CD14-positive monocyte (primary cell): ENCODE data around the gene FGGY. TPM values are rescaled to one million over a fixed set of nuclear protein-coding genes. Genes with fewer than 3 reads are reported as not detected.

Experiments used
- DNase-seq, 3 donors: peaks; one replicate each; pipeline ENCODE4 v3.0.0-alpha.2; 2011 to 2022
- H2AFZ ChIP-seq: 2 replicates; pipeline ENCODE4 v1.6.0; 2012; ENCODE audit warnings: mild to moderate bottlenecking, low read depth, low read length, inconsistent platforms; ENCODE audit not compliant: insufficient read depth, poor library complexity, severe bottlenecking
- H3K27ac ChIP-seq, 2 donors: 1 replicate in 1 of 2; 2 replicates in 1 of 2; pipeline ENCODE4 v1.5.1; 2012 to 2013; ENCODE audit warnings: low read length in 2 of 2, control low read depth in 1 of 2, inconsistent platforms in 1 of 2, low read depth in 1 of 2, mild to moderate bottlenecking in 1 of 2
- H3K27me3 ChIP-seq, 2 donors: one replicate each; pipeline versions ENCODE4 v1.6.0 to v1.6.1; 2011 to 2013; ENCODE audit warnings: low read length in 2 of 2; ENCODE audit not compliant: control insufficient read depth in 2 of 2, insufficient read depth in 2 of 2
- H3K36me3 ChIP-seq, 2 donors: replicated peaks in 1 of 2; 1 replicate in 1 of 2; 2 replicates in 1 of 2; pipeline versions ENCODE4 v1.5.1 to v1.6.1; 2012 to 2013; ENCODE audit warnings: low read length in 2 of 2, control low read depth in 1 of 2, inconsistent platforms in 1 of 2, mild to moderate bottlenecking in 1 of 2; ENCODE audit not compliant: insufficient read depth in 2 of 2, control insufficient read depth in 1 of 2
- H3K4me1 ChIP-seq, 2 donors: 1 replicate in 1 of 2; 2 replicates in 1 of 2; pipeline versions ENCODE4 v1.5.1 to v1.6.1; 2012 to 2013; ENCODE audit warnings: low read length in 2 of 2, control low read depth in 1 of 2, inconsistent platforms in 1 of 2, mild to moderate bottlenecking in 1 of 2, moderate library complexity in 1 of 2; ENCODE audit not compliant: insufficient read depth in 2 of 2, control insufficient read depth in 1 of 2
- H3K4me2 ChIP-seq: replicated peaks from 2 replicates; pipeline ENCODE3; 2012; ENCODE audit warnings: low read length, moderate library complexity, mild to moderate bottlenecking; ENCODE audit not compliant: poor library complexity, severe bottlenecking; ENCODE audit errors: extremely low read depth
- H3K4me3 ChIP-seq, 3 experiments: fragments of 200-600 bp in 1 of 3; sonication (generic) in 1 of 3; replicated peaks in 1 of 3; 1 replicate in 2 of 3; 2 replicates in 1 of 3; pipeline ENCODE4 v1.5.1; 2011 to 2013; ENCODE audit warnings: low read length in 3 of 3, mild to moderate bottlenecking in 3 of 3, control low read depth in 2 of 3, low read depth in 2 of 3, inconsistent platforms in 1 of 3, moderate library complexity in 1 of 3
- H3K79me2 ChIP-seq: 2 replicates; pipeline ENCODE4 v1.6.0; 2012; ENCODE audit warnings: mild to moderate bottlenecking, control low read depth, inconsistent platforms, low read length, moderate library complexity; ENCODE audit not compliant: insufficient read depth
- H3K9ac ChIP-seq: 2 replicates; pipeline ENCODE4 v1.6.0; 2017; ENCODE audit warnings: low read length, mild to moderate bottlenecking; ENCODE audit not compliant: insufficient read depth, poor library complexity, severe bottlenecking
- H3K9me3 ChIP-seq, 2 donors: replicated peaks in 1 of 2; 1 replicate in 1 of 2; 2 replicates in 1 of 2; pipeline versions ENCODE4 v1.5.1 to v1.6.1; 2012 to 2013; ENCODE audit warnings: low read length in 2 of 2, control low read depth in 1 of 2; ENCODE audit not compliant: control insufficient read depth in 1 of 2, insufficient read depth in 1 of 2
- H4K20me1 ChIP-seq: 2 replicates; pipeline ENCODE4 v1.6.0; 2012; ENCODE audit warnings: mild to moderate bottlenecking, low read length, control low read depth, moderate library complexity; ENCODE audit not compliant: insufficient read depth
- H3K27ac Mint-ChIP-seq, 7 donors: one replicate each; pipeline ENCODE4 v1.8.0; 2020; ENCODE audit warnings: mild to moderate bottlenecking in 7 of 7, mixed read lengths in 7 of 7, moderate library complexity in 6 of 7, inconsistent platforms in 2 of 7
- H3K27me3 Mint-ChIP-seq, 3 donors: one replicate each; pipeline ENCODE4 v1.8.0; 2021 to 2022; ENCODE audit warnings: low read depth in 3 of 3, mild to moderate bottlenecking in 3 of 3, mixed read lengths in 3 of 3, moderate library complexity in 3 of 3, inconsistent platforms in 1 of 3
- H3K36me3 Mint-ChIP-seq, 2 donors: one replicate each; pipeline ENCODE4 v1.8.0; 2020; ENCODE audit warnings: mixed read lengths in 2 of 2, inconsistent platforms in 1 of 2, mild to moderate bottlenecking in 1 of 2
- H3K4me1 Mint-ChIP-seq: one replicate; pipeline ENCODE4 v1.8.0; 2020; ENCODE audit warnings: mild to moderate bottlenecking, mixed read lengths
- H3K4me3 Mint-ChIP-seq, 2 donors: one replicate each; pipeline ENCODE4 v1.8.0; 2020; ENCODE audit warnings: mild to moderate bottlenecking in 2 of 2, mixed read lengths in 2 of 2, moderate library complexity in 1 of 2
- H3K9me3 Mint-ChIP-seq, 7 donors: one replicate each; pipeline ENCODE4 v1.8.0; 2020 to 2022; ENCODE audit warnings: mixed read lengths in 7 of 7, mild to moderate bottlenecking in 6 of 7, moderate library complexity in 6 of 7, inconsistent platforms in 2 of 7
- CTCF ChIP-seq: fragments of 200-600 bp; IDR thresholded peaks from one replicate; pipeline ENCODE4 v1.8.0; 2022; ENCODE audit warnings: antibody characterized with exemption, mild to moderate bottlenecking
- WGBS: methylation state at CpG from one replicate; pipeline ENCODE4 v1.1.5; 2013; ENCODE audit warnings: missing lambda C conversion rate; ENCODE audit not compliant: insufficient coverage; 5-methylcytosine and 5-hydroxymethylcytosine counted together
- intact Hi-C, 2 donors: fragments of 100-400 bp; cut with micrococcal nuclease; formaldehyde crosslinking; loops; one replicate each; pipeline versions ENCODE4 v1.15.0 to v1.15.1; 2023
- polyA plus RNA-seq, 3 donors: library from polyadenylated mRNA; depleted of rRNA in 1 of 3; unstranded in 2 of 3; stranded (reverse) in 1 of 3; fragments of 300-500 nt in 2 of 3; fragments of >200 nt in 1 of 3; fragmentation: Illumina TruSeq in 2 of 3; gene quantifications; 1 replicate in 2 of 3; 2 replicates in 1 of 3; pipeline ENCODE4 v1.2.3, GENCODE V29; 2012 to 2021

Gene FGGY
- polyA plus RNA-seq, 3 donors, result 2.3 to 4.3 (median 2.9) TPM

- H3K4me1 Mint-ChIP-seq, result peaks cover 4% of the 10 kb centered on the region
- Histone ChIP-seq H3K36me3 (no peaks in the 10 kb centered on the region), H3K4me1 (no peaks in the 10 kb centered on the region), H3K27ac (no peak overlapping the region), H3K79me2 (no peaks in the 10 kb centered on the region), H3K4me2 (no peak overlapping the region), H2AFZ (no peak overlapping the region), H4K20me1 (no peaks in the 10 kb centered on the region), H3K4me3 (no peak overlapping the region), H3K9ac (no peak overlapping the region), H3K27me3 (no peaks in the 10 kb centered on the region), H3K9me3 (no peaks in the 10 kb centered on the region)
- peaks cover 0 to 2% (median 0%) of the 10 kb centered on the region in 7 donors for H3K9me3 Mint-ChIP-seq
- peaks cover 0 to 2% (median 0%) of the 10 kb centered on the region in 3 donors for H3K27me3 Mint-ChIP-seq
- no peak for DNase-seq
- peaks cover 0 to 7% of the 10 kb centered on the region in 2 donors for H3K36me3 Mint-ChIP-seq
- no peak overlapping the region for H3K4me3 Mint-ChIP-seq
- WGBS, result 83% methylated on average over 1 of the region's 1 CpG
- no peak overlapping the region for H3K27ac Mint-ChIP-seq
- no peak for TF ChIP-seq CTCF
- intact Hi-C loops, result no loop called here
Observed at GRCh38 chr1:59356627-59357026, 59.7 kb downstream of the FGGY start.

- Histone ChIP-seq H3K9me3 (no peaks in the 10 kb centered on the region), H3K36me3 (no peaks in the 10 kb centered on the region), H3K9ac (no peak overlapping the region), H3K27ac (no peak overlapping the region), H3K27me3 (no peaks in the 10 kb centered on the region), H4K20me1 (no peaks in the 10 kb centered on the region), H2AFZ (no peak overlapping the region), H3K79me2 (no peaks in the 10 kb centered on the region), H3K4me3 (no peak overlapping the region), H3K4me2 (no peak overlapping the region), H3K4me1 (no peaks in the 10 kb centered on the region)
- Mint-ChIP-seq H3K27me3 (peaks cover 0 to 2% (median 0%) of the 10 kb centered on the region in 3 donors), H3K9me3 (peaks cover 0 to 2% (median 0%) of the 10 kb centered on the region in 7 donors), H3K36me3 (peaks cover 0 to 9% of the 10 kb centered on the region in 2 donors), H3K27ac (no peak overlapping the region), H3K4me1 (no peaks in the 10 kb centered on the region), H3K4me3 (no peak overlapping the region)
- WGBS, result 98% methylated on average over 4 of the region's 5 CpGs
- TF ChIP-seq CTCF, result no peak
- intact Hi-C loops, result no loop called here
- DNase-seq, result no peak
Observed at GRCh38 chr1:59357645-59358320, 60.9 kb downstream of the FGGY start.
